HEK293 (cell line): ENCODE measurements around the gene HYI.

Experiments
- CTCF ChIP-seq: fragments of 450-650 bp; formaldehyde crosslinking; IDR thresholded peaks from 2 replicates; pipeline ENCODE4 v1.5.1; 2016; ENCODE audit warnings: missing biosample characterization, missing genetic modification characterization
- OSR2 ChIP-seq: fragments of 450-650 bp; formaldehyde crosslinking; IDR thresholded peaks from 2 replicates; pipeline ENCODE4 v1.5.1; 2016; ENCODE audit warnings: missing biosample characterization, missing genetic modification characterization
- YY1 ChIP-seq: fragments of 450-650 bp; formaldehyde crosslinking; IDR thresholded peaks from 2 replicates; pipeline ENCODE4 v1.5.1; 2018; ENCODE audit warnings: missing biosample characterization, missing genetic modification characterization
- ZNF169 ChIP-seq: fragments of 450-650 bp; formaldehyde crosslinking; IDR thresholded peaks from 2 replicates; pipeline ENCODE4 v1.5.1; 2016; ENCODE audit warnings: missing biosample characterization, missing genetic modification characterization
- ZNF302 ChIP-seq: fragments of 450-650 bp; formaldehyde crosslinking; IDR thresholded peaks from 2 replicates; pipeline ENCODE4 v1.5.1; 2016; ENCODE audit warnings: missing biosample characterization, missing genetic modification characterization, low read depth
- ZNF366 ChIP-seq: fragments of 450-650 bp; formaldehyde crosslinking; conservative IDR thresholded peaks from 2 replicates; pipeline ENCODE4 v1.5.1; 2016; ENCODE audit warnings: missing biosample characterization, missing genetic modification characterization

- no peak for TF ChIP-seq CTCF (tag by site-specific recombination)
- no peak for TF ChIP-seq ZNF302
- TF ChIP-seq YY1 (tag by site-specific recombination), result no peak
- TF ChIP-seq ZNF169 (tag by site-specific recombination), result no peak
- no peak for TF ChIP-seq OSR2 (tag by site-specific recombination)
- no peak for TF ChIP-seq ZNF366 (tag by site-specific recombination)
These were observed 24.0 kb upstream of the HYI start for GRCh38 chr1:43477716-43478115.
